Measurements from ENCODE around the gene SH3PXD2B. TPM values are rescaled to one million over a fixed set of nuclear protein-coding genes. Genes with fewer than 3 reads are reported as not detected.

SH3PXD2B gene
- total RNA-seq, 2 experiments from 2014 or later, result 0.10 TPM; not detected in 1

DNA sequence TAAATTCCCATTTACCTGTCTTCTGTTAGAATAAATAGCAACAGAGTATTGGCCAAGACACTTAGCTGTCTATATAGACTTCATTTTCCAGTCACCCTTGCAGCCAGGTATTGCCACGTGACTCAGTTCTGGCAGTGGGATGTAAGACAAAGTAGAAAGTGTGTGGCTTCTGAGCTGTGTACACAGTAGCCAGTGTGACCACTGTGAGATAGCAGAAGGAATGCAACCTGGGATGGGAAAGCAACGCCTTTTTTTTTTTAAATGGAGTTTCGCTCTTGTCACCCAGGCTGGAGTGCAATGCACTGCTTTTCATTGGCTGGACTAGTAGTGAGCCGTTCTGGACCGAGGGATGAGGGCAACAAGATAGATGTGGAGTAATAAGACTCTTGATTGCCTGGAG is 106.2 kb downstream of the SH3PXD2B start:
- Histone ChIP-seq H3K79me2 (ENCODE audit: insufficient read depth, low read depth, low read length) (no peaks in the 10 kb centered on the region), H3K4me1 (ENCODE audit: insufficient read depth, low read length, poor library complexity, severe bottlenecking) (no peaks in the 10 kb centered on the region), H4K20me1 (ENCODE audit: insufficient read depth, low read length) (no peaks in the 10 kb centered on the region), H3K27ac (ENCODE audit: low read depth, low read length, poor library complexity, severe bottlenecking) (no peak overlapping the region), H3K36me3 (ENCODE audit: insufficient read depth, low read length) (no peaks in the 10 kb centered on the region), H3K9me3 (ENCODE audit: low read length) (no peaks in the 10 kb centered on the region), H3K9me2 (ENCODE audit: insufficient read depth, low read length) (no peaks in the 10 kb centered on the region), H3K4me2 (ENCODE audit: low read length) (no peak overlapping the region), H2AFZ (ENCODE audit: low read length) (no peak overlapping the region), H3K4me3 (ENCODE audit: low read depth, low read length, poor library complexity, severe bottlenecking) (no peak overlapping the region)
- BruUV-seq (replicated peaks), result no TSS peak
- intact Hi-C loops (cut with micrococcal nuclease; ENCODE audit: unreplicated experiment), result no loop called here
- no peak for DNase-seq (ENCODE audit: low spot score)
- TF ChIP-seq, protein P1, sequence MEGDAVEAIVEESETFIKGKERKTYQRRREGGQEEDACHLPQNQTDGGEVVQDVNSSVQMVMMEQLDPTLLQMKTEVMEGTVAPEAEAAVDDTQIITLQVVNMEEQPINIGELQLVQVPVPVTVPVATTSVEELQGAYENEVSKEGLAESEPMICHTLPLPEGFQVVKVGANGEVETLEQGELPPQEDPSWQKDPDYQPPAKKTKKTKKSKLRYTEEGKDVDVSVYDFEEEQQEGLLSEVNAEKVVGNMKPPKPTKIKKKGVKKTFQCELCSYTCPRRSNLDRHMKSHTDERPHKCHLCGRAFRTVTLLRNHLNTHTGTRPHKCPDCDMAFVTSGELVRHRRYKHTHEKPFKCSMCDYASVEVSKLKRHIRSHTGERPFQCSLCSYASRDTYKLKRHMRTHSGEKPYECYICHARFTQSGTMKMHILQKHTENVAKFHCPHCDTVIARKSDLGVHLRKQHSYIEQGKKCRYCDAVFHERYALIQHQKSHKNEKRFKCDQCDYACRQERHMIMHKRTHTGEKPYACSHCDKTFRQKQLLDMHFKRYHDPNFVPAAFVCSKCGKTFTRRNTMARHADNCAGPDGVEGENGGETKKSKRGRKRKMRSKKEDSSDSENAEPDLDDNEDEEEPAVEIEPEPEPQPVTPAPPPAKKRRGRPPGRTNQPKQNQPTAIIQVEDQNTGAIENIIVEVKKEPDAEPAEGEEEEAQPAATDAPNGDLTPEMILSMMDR (conservative IDR thresholded peaks at IDR 0.05; ENCODE audit: low read length), result no peak
- TF ChIP-seq EZH2phosphoT487 (IDR thresholded peaks at IDR 0.05; ENCODE audit: borderline replicate concordance, low read depth, low read length), result no peak
- ChIA-PET POLR2A (no interaction called here), CTCF (ENCODE audit: unreplicated experiment) (no interaction called here)

DNA sequence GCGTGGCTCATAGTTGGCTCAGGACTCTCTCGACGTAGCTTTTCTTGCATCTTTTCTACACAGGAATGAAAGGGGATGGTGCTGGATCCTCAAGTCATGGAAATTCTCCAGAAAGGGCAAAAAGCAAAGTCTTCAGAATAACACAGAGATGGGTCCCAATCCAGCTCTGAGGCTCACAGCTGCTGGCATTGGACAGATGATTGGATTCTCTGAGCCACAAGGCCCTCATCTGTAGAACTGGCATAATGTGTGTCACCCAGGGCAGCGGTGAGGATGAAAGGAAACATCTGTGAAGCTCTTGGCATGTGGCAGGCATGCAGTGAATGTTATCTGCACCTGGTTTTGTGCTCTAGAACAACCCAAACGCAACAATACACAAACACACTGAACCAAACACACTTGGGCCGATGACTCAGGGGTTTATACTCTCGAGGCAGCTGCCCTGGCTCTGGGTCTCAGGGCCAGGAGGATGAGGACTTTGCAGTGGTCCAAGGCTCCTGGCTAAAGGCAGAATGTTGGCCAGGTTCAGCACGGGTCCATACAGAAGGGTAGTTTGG is 106.8 kb downstream of the SH3PXD2B start:
- POLR2A ChIA-PET, result no interaction called here
- intact Hi-C loops (cut with micrococcal nuclease; ENCODE audit: unreplicated experiment), result no loop called here
- CTCF ChIA-PET (ENCODE audit: unreplicated experiment), result interaction anchor here (0.6 kb wide), 1 partner anchor 308 kb away, joined by 3 read pairs; no protein-coding TSS in a partner anchor
- Histone ChIP-seq H3K79me2 (ENCODE audit: insufficient read depth, low read depth, low read length) (no peaks in the 10 kb centered on the region), H3K36me3 (ENCODE audit: insufficient read depth, low read length) (no peaks in the 10 kb centered on the region), H3K4me3 (ENCODE audit: low read depth, low read length, poor library complexity, severe bottlenecking) (no peak overlapping the region), H2AFZ (ENCODE audit: low read length) (no peak overlapping the region), H4K20me1 (ENCODE audit: insufficient read depth, low read length) (no peaks in the 10 kb centered on the region), H3K27ac (ENCODE audit: low read depth, low read length, poor library complexity, severe bottlenecking) (no peak overlapping the region), H3K4me1 (ENCODE audit: insufficient read depth, low read length, poor library complexity, severe bottlenecking) (no peaks in the 10 kb centered on the region), H3K9me2 (ENCODE audit: insufficient read depth, low read length) (no peaks in the 10 kb centered on the region), H3K9me3 (ENCODE audit: low read length) (no peaks in the 10 kb centered on the region), H3K4me2 (ENCODE audit: low read length) (no peak overlapping the region)
- BruUV-seq (replicated peaks), result no TSS peak
- TF ChIP-seq EZH2phosphoT487 (IDR thresholded peaks at IDR 0.05; ENCODE audit: borderline replicate concordance, low read depth, low read length), result no peak
- TF ChIP-seq, protein P1 (conservative IDR thresholded peaks at IDR 0.05; ENCODE audit: low read length), result no peak
- no peak for DNase-seq (ENCODE audit: low spot score)

DNA sequence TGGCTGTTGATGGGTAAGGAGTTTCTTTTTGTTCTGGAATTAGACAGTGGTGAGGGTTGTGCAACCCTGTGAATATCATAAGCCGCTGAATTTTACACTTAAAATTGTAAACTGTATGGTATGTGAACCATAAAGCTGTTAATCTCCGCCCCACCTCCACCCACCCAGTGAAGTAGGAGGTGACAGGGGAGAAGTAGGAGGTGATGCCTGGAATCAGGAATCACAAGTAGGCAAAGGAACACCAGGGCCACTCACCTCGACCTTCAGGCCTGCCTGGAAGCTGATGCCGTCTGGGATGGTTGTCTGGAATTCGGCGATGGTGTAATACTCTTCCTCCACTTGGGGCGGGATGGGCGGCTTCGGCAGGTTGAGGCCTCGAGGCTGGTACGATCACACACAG is 108.4 kb downstream of the SH3PXD2B start:
- TF ChIP-seq, protein P1 (conservative IDR thresholded peaks at IDR 0.05; ENCODE audit: low read length), result no peak
- TF ChIP-seq EZH2phosphoT487 (IDR thresholded peaks at IDR 0.05; ENCODE audit: borderline replicate concordance, low read depth, low read length), result no peak
- no peaks in the 10 kb centered on the region for H4K20me1 ChIP-seq (ENCODE audit: insufficient read depth, low read length)
- no peak overlapping the region for H3K27ac ChIP-seq (ENCODE audit: low read depth, low read length, poor library complexity, severe bottlenecking)
- CTCF ChIA-PET (ENCODE audit: unreplicated experiment), result no interaction called here
- H3K4me3 ChIP-seq (ENCODE audit: low read depth, low read length, poor library complexity, severe bottlenecking), result no peak overlapping the region
- no TSS peak for BruUV-seq (replicated peaks)
- POLR2A ChIA-PET, result interaction anchor here (0.6 kb wide), 1 partner anchor 10 kb away, joined by 3 read pairs; no protein-coding TSS in a partner anchor
- no peaks in the 10 kb centered on the region for H3K9me3 ChIP-seq (ENCODE audit: low read length)
- H3K4me1 ChIP-seq (ENCODE audit: insufficient read depth, low read length, poor library complexity, severe bottlenecking), result no peaks in the 10 kb centered on the region
- H3K79me2 ChIP-seq (ENCODE audit: insufficient read depth, low read depth, low read length), result no peaks in the 10 kb centered on the region
- no peaks in the 10 kb centered on the region for H3K36me3 ChIP-seq (ENCODE audit: insufficient read depth, low read length)
- intact Hi-C loops (cut with micrococcal nuclease; ENCODE audit: unreplicated experiment), result no loop called here
- no peak overlapping the region for H3K4me2 ChIP-seq (ENCODE audit: low read length)
- no peak for DNase-seq (ENCODE audit: low spot score)
- H2AFZ ChIP-seq (ENCODE audit: low read length), result no peak overlapping the region
- no peaks in the 10 kb centered on the region for H3K9me2 ChIP-seq (ENCODE audit: insufficient read depth, low read length)
